Natural killer cell (primary cell): ENCODE data around the gene NSUN6. TPM values are rescaled to one million over a fixed set of nuclear protein-coding genes. Genes with fewer than 3 reads are reported as not detected.
"Not testable (repeated sequence)": the region's sequence is repeated elsewhere in the genome, so short reads cannot be mapped to it uniquely, and the experiment has no call there.

Experiments used
- ATAC-seq, 3 donors: fragments of 150-1000 bp in 2 of 3; fragments of 200-7000 bp in 1 of 3; cut with Tn5 transposase; 1 replicate in 1 of 3; 2 replicates in 2 of 3; pipeline ENCODE4 v1.10.0; 2021; ENCODE audit warnings: mild to moderate bottlenecking in 2 of 3, moderate library complexity in 2 of 3
- DNase-seq, 2 donors: peaks; one replicate each; pipeline versions ENCODE4 v3.0.0 to v3.0.0-alpha.2; 2013 to 2021; ENCODE audit warnings: mixed read lengths in 1 of 2
- H3K27ac ChIP-seq: one replicate; pipeline ENCODE4 v1.5.1; 2013; ENCODE audit warnings: mild to moderate bottlenecking, low read length
- H3K27me3 ChIP-seq: one replicate; pipeline ENCODE4 v1.6.1; 2013; ENCODE audit warnings: low read length; ENCODE audit not compliant: control insufficient read depth, insufficient read depth
- H3K36me3 ChIP-seq: one replicate; pipeline ENCODE4 v1.6.1; 2013; ENCODE audit warnings: low read length; ENCODE audit not compliant: control insufficient read depth, insufficient read depth
- H3K4me1 ChIP-seq: one replicate; pipeline ENCODE4 v1.6.1; 2013; ENCODE audit warnings: low read length; ENCODE audit not compliant: control insufficient read depth, insufficient read depth
- H3K4me3 ChIP-seq: one replicate; pipeline ENCODE4 v1.5.1; 2013; ENCODE audit warnings: low read length
- H3K9me3 ChIP-seq: one replicate; pipeline ENCODE4 v1.6.1; 2013; ENCODE audit warnings: low read length; ENCODE audit not compliant: control insufficient read depth, insufficient read depth
- H3K27ac Mint-ChIP-seq, 2 donors: one replicate each; pipeline ENCODE4 v1.8.0; 2022; ENCODE audit warnings: mild to moderate bottlenecking in 2 of 2, mixed read lengths in 2 of 2, moderate library complexity in 1 of 2
- H3K27me3 Mint-ChIP-seq, 2 donors: one replicate each; pipeline ENCODE4 v1.8.0; 2022; ENCODE audit warnings: low read depth in 2 of 2, mixed read lengths in 2 of 2
- H3K36me3 Mint-ChIP-seq: one replicate; pipeline ENCODE4 v1.8.0; 2022; ENCODE audit warnings: mixed read lengths
- H3K4me1 Mint-ChIP-seq, 2 donors: one replicate each; pipeline ENCODE4 v1.8.0; 2022; ENCODE audit warnings: mixed read lengths in 2 of 2
- H3K4me3 Mint-ChIP-seq: one replicate; pipeline ENCODE4 v1.8.0; 2022; ENCODE audit warnings: mild to moderate bottlenecking, moderate library complexity, mixed read lengths
- H3K9me3 Mint-ChIP-seq, 2 donors: one replicate each; pipeline ENCODE4 v1.8.0; 2022; ENCODE audit warnings: mixed read lengths in 2 of 2
- WGBS: methylation state at CpG from one replicate; pipeline ENCODE4 v1.1.7; 2013; ENCODE audit warnings: missing lambda C conversion rate; ENCODE audit not compliant: insufficient coverage; 5-methylcytosine and 5-hydroxymethylcytosine counted together
- intact Hi-C: fragments of 100-400 bp; cut with micrococcal nuclease; formaldehyde crosslinking; loops from one replicate; pipeline ENCODE4 v1.14.2; 2022
- total RNA-seq, 4 donors: library from RNA; stranded (reverse); fragments of 120-200 nt in 1 of 4; gene quantifications; one replicate each; pipeline versions ENCODE4 v1.2.3 to v1.2.4, GENCODE V29; 2013 to 2022
- TF ChIP-seq, protein P1 (sequence below): fragments of 200-600 bp; IDR thresholded peaks from one replicate; pipeline ENCODE4 v1.8.0; 2022; ENCODE audit warnings: antibody characterized with exemption

Gene NSUN6
- total RNA-seq, 3 donors from 2014 or later (not counting 1 experiment from before 2014, with no cell fraction given), result 25.7 to 36.9 (median 26.4) TPM

DNA sequence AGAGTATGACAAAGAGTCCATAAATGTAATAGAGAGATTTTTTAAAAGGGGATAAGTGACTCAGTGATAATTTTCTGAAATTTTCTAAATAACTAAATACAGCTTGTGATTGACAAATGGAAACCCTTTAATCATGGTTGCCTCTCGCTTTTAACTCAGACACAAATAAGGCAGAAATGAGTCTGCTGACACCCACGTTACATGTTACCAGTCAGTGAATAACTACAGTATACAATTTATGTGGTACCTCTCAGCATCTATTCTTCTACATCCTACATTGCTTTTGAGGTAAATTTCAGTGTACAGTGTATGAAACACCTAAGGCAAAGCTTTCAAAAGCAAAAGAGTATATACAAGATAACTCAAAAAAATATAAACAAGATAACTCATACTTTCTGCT lies 4.2 kb downstream of the NSUN6 start:
- Histone ChIP-seq H3K9me3 (no peaks in the 10 kb centered on the region), H3K4me1 (peaks cover 7% of the 10 kb centered on the region), H3K27me3 (no peaks in the 10 kb centered on the region), H3K4me3 (no peak overlapping the region), H3K27ac (no peak overlapping the region), H3K36me3 (peaks cover 9% of the 10 kb centered on the region)
- H3K27me3 Mint-ChIP-seq, result no peaks in the 10 kb centered on the region
- TF ChIP-seq, protein P1, sequence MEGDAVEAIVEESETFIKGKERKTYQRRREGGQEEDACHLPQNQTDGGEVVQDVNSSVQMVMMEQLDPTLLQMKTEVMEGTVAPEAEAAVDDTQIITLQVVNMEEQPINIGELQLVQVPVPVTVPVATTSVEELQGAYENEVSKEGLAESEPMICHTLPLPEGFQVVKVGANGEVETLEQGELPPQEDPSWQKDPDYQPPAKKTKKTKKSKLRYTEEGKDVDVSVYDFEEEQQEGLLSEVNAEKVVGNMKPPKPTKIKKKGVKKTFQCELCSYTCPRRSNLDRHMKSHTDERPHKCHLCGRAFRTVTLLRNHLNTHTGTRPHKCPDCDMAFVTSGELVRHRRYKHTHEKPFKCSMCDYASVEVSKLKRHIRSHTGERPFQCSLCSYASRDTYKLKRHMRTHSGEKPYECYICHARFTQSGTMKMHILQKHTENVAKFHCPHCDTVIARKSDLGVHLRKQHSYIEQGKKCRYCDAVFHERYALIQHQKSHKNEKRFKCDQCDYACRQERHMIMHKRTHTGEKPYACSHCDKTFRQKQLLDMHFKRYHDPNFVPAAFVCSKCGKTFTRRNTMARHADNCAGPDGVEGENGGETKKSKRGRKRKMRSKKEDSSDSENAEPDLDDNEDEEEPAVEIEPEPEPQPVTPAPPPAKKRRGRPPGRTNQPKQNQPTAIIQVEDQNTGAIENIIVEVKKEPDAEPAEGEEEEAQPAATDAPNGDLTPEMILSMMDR, result no peak
- no peak overlapping the region for H3K4me3 Mint-ChIP-seq
- no peaks in the 10 kb centered on the region for H3K9me3 Mint-ChIP-seq
- H3K4me1 Mint-ChIP-seq, result peaks cover 26 to 36% of the 10 kb centered on the region in 2 donors
- ATAC-seq (no peak), DNase-seq (no peak)
- intact Hi-C loops, result no loop called here
- no peaks in the 10 kb centered on the region for H3K36me3 Mint-ChIP-seq
- H3K27ac Mint-ChIP-seq, result no peak overlapping the region
- WGBS, result 83% methylated on average over 2 of the region's 2 CpGs

DNA sequence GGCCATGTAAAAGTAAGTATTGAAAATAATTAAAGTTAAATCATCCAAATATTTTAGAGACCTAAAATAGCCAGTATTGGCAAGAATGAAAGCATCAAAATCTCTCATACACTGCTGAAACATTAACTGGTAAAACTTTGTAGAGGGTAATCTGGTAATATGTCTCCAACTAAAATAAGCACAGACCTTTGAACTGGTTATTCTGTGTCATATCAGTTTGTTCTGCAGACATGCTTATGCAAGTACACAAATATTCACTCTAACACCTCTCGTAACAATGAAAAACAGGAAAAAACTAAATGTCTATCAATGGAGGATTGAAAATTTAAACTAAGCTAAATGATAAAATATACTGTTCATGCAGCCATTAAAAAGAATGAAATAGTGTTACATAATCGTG lies 11.7 kb downstream of the NSUN6 start:
- H3K27me3 ChIP-seq, H3K36me3 ChIP-seq, H3K4me1 ChIP-seq, H3K27ac Mint-ChIP-seq, H3K9me3 Mint-ChIP-seq, ATAC-seq, H3K4me1 Mint-ChIP-seq, H3K9me3 ChIP-seq, H3K4me3 ChIP-seq, H3K4me3 Mint-ChIP-seq, H3K27ac ChIP-seq, DNase-seq, H3K36me3 Mint-ChIP-seq, intact Hi-C loops, H3K27me3 Mint-ChIP-seq: not testable (repeated sequence)
- 100% methylated on average over 1 of the region's 2 CpGs for WGBS

DNA sequence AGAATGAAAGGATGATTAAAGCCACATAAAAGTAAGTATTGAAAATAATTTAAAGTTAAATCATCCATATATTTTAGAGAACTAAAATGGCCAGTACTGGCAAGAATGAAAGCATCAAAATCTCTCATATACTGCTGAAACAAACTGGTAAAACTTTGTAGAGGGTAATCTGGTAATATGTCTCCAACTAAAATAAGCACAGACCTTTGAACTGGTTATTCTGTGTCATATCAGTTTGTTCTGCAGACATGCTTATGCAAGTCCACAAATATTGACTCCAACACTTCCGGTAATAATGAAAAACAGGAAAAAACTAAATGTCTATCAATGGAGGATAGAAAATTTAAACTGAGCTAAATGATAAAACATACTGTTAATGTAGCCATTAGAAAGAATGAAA lies 14.0 kb downstream of the NSUN6 start:
- H3K36me3 ChIP-seq, ATAC-seq, H3K27me3 Mint-ChIP-seq, H3K4me3 Mint-ChIP-seq, H3K4me1 Mint-ChIP-seq, H3K9me3 Mint-ChIP-seq, intact Hi-C loops, H3K27ac Mint-ChIP-seq, H3K4me1 ChIP-seq, H3K27ac ChIP-seq, DNase-seq, H3K4me3 ChIP-seq, H3K36me3 Mint-ChIP-seq, H3K9me3 ChIP-seq, H3K27me3 ChIP-seq: not testable (repeated sequence)
- no CpG with 5 or more reads among the region's 1 CpG for WGBS

DNA sequence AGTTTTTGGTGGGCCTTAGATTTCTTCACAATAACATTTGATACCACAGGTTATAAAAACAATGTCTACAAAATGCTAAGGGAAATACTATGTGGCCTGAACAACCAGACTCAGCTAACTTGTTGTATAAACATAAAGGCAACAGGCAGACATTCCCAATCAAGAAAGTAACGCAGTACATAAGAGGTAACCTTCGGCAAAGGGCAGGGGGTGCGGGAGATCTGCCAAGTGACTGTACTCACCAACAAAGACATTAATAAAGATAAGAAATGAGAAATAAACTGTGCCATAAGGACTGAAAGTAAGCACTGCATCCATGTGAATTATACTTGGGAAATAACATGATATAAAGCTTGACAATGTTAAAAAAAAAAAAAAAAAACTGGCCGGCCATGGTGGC lies 15.4 kb downstream of the NSUN6 start:
- TF ChIP-seq, protein P1, result no peak
- ATAC-seq, result no peak
- Histone ChIP-seq H3K9me3 (no peaks in the 10 kb centered on the region), H3K4me1 (no peaks in the 10 kb centered on the region), H3K36me3 (no peaks in the 10 kb centered on the region), H3K27ac (no peak overlapping the region), H3K4me3 (no peak overlapping the region), H3K27me3 (no peaks in the 10 kb centered on the region)
- Mint-ChIP-seq H3K4me1 (no peaks in the 10 kb centered on the region), H3K9me3 (no peaks in the 10 kb centered on the region), H3K27me3 (no peaks in the 10 kb centered on the region), H3K4me3 (no peak overlapping the region), H3K36me3 (no peaks in the 10 kb centered on the region), H3K27ac (no peak overlapping the region)
- intact Hi-C loops, result no loop called here
- WGBS, result 100% methylated on average over 1 of the region's 4 CpGs
- DNase-seq, result no peak

DNA sequence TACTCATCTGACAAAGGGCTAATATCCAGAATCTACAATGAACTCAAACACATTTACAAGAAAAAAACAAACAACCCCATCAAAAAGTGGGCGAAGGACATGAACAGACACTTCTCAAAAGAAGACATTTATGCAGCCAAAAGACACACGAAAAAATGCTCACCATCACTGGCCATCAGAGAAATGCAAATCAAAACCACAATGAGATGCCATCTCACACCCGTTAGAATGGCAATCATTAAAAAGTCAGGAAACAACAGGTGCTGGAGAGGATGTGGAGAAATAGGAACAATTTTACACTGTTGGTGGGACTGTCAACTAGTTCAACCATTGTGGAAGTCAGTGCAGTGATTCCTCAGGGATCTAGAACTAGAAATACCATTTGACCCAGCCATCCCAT lies 18.9 kb downstream of the NSUN6 start:
- DNase-seq, H3K4me1 Mint-ChIP-seq, H3K36me3 ChIP-seq, H3K9me3 ChIP-seq, H3K4me3 Mint-ChIP-seq, H3K27ac Mint-ChIP-seq, ATAC-seq, intact Hi-C loops, H3K27me3 Mint-ChIP-seq, H3K27ac ChIP-seq, H3K27me3 ChIP-seq, H3K9me3 Mint-ChIP-seq, H3K4me3 ChIP-seq, H3K4me1 ChIP-seq, H3K36me3 Mint-ChIP-seq: not testable (repeated sequence)
- 100% methylated on average over 1 of the region's 3 CpGs for WGBS

DNA sequence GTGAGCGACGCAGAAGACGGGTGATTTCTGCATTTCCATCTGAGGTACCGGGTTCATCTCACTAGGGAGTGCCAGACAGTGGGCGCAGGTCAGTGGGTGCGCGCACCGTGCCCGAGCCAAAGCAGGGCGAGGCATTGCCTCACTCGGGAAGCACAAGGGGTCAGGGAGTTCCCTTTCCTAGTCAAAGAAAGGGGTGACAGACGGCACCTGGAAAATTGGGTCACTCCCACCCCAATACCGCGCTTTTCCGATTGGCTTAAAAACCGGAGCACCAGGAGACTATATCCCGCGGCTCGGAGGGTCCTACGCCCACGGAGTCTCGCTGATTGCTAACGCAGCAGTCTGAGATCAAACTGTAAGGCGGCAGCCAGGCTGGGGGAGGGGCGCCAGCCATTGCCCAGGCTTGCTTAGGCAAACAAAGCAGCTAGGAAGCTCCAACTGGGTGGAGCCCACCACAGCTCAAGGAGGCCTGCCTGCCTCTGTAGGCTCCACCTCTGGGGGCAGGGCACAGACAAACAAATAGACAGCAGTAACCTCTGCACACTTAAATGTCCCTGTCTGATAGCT lies 23.9 kb downstream of the NSUN6 start:
- peak overlapping the region; percentile 52 for H3K4me3 ChIP-seq
- Mint-ChIP-seq H3K4me1 (peaks cover 12 to 18% of the 10 kb centered on the region in 2 donors), H3K4me3 (peak overlapping the region; percentile 97), H3K27ac (peak overlapping the region; percentile 73 to 87)
- H3K9me3 Mint-ChIP-seq, H3K4me1 ChIP-seq, H3K27me3 Mint-ChIP-seq, H3K27me3 ChIP-seq, intact Hi-C loops, H3K36me3 Mint-ChIP-seq, H3K9me3 ChIP-seq, H3K36me3 ChIP-seq: not testable (repeated sequence)
- ATAC-seq (peak in 2 of 3 donors; percentile 34 to 45), DNase-seq (peak; percentile 42 to 76)
- 7% methylated on average over 25 of the region's 25 CpGs for WGBS
- peak overlapping the region; percentile 10 for H3K27ac ChIP-seq
